IMR-90 (cell line): ENCODE results near the gene CNTLN. TPM values are rescaled to one million over a fixed set of nuclear protein-coding genes. Genes with fewer than 3 reads are reported as not detected.

Source experiments
- ATAC-seq: fragments of 200-7000 bp; cut with Tn5 transposase; 2 replicates; pipeline ENCODE4 v1.9.1; 2020; ENCODE audit warnings: low read depth, mild to moderate bottlenecking, moderate library complexity
- BruUV-seq: library from RNA; stranded (reverse); fragments of 400-500 nt; replicated peaks from 2 replicates; lab custom pipeline; 2021; lab: Mats Ljungman, UMichigan
- CTCF ChIA-PET: fragments of 300-600 bp; formaldehyde crosslinking; extraction: SDS; loops from one replicate; lab custom pipeline; 2021; ENCODE audit warnings: antibody characterized with exemption; lab: Yijun Ruan, JAX
- POLR2A ChIA-PET: fragments of 300-600 bp; sonication (Branson Sonifier 250); formaldehyde crosslinking; loops from one replicate; lab custom pipeline; 2022; ENCODE audit warnings: antibody characterized with exemption; ENCODE audit not compliant: unreplicated experiment; lab: Charles Lee
- DNase-seq: peaks from one replicate; pipeline ENCODE4 v3.0.0; 2013
- H2AFZ ChIP-seq: replicated peaks from 2 replicates; pipeline ENCODE3; 2013; ENCODE audit warnings: low read length, mild to moderate bottlenecking; ENCODE audit not compliant: poor library complexity
- H2AK5ac ChIP-seq: 2 replicates; pipeline ENCODE4 v1.6.1; 2013; ENCODE audit warnings: low read depth, low read length, inconsistent platforms
- H2AK9ac ChIP-seq: replicated peaks from 2 replicates; pipeline ENCODE3; 2013; ENCODE audit warnings: mild to moderate bottlenecking, low read depth, low read length, moderate library complexity; ENCODE audit not compliant: poor library complexity
- H2BK120ac ChIP-seq: 2 replicates; pipeline ENCODE4 v1.6.1; 2013; ENCODE audit warnings: low read depth, low read length, inconsistent platforms
- H2BK15ac ChIP-seq: 3 replicates; pipeline ENCODE4 v1.6.1; 2013; ENCODE audit warnings: low read depth, low read length, inconsistent platforms
- H2BK20ac ChIP-seq: 2 replicates; pipeline ENCODE4 v1.6.1; 2013; ENCODE audit warnings: low read depth, mild to moderate bottlenecking, inconsistent platforms, low read length, moderate library complexity
- H2BK5ac ChIP-seq: 2 replicates; pipeline ENCODE4 v1.6.1; 2013; ENCODE audit warnings: mild to moderate bottlenecking, low read depth, low read length, inconsistent platforms; ENCODE audit not compliant: poor library complexity, severe bottlenecking
- H3K14ac ChIP-seq: replicated peaks from 2 replicates; pipeline ENCODE4 v1.6.1; 2013; ENCODE audit warnings: low read depth, low read length, inconsistent platforms
- H3K18ac ChIP-seq: 2 replicates; pipeline ENCODE4 v1.6.1; 2013; ENCODE audit warnings: low read depth, low read length, control low read depth
- H3K23ac ChIP-seq: 2 replicates; pipeline ENCODE4 v1.6.1; 2013; ENCODE audit warnings: low read depth, low read length, inconsistent platforms
- H3K27ac ChIP-seq: 2 replicates; pipeline ENCODE4 v1.5.1; 2013; ENCODE audit warnings: mild to moderate bottlenecking, control low read depth, low read length; ENCODE audit not compliant: insufficient read depth
- H3K27me3 ChIP-seq: 2 replicates; pipeline ENCODE4 v1.6.1; 2013; ENCODE audit warnings: low read length; ENCODE audit not compliant: control insufficient read depth, insufficient read depth
- H3K36me3 ChIP-seq: 2 replicates; pipeline ENCODE4 v1.6.1; 2013; ENCODE audit warnings: low read length, mixed read lengths; ENCODE audit not compliant: control insufficient read depth, insufficient read depth
- H3K4ac ChIP-seq: 2 replicates; pipeline ENCODE4 v1.6.1; 2013; ENCODE audit warnings: low read depth, low read length, inconsistent platforms
- H3K4me1 ChIP-seq: 2 replicates; pipeline ENCODE4 v1.6.1; 2013; ENCODE audit warnings: low read length, mixed read lengths; ENCODE audit not compliant: control insufficient read depth, insufficient read depth
- H3K4me2 ChIP-seq: 2 replicates; pipeline ENCODE4 v1.6.1; 2013; ENCODE audit warnings: low read depth, mild to moderate bottlenecking, control low read depth, low read length, moderate library complexity
- H3K4me3 ChIP-seq: 2 replicates; pipeline ENCODE4 v1.5.1; 2013; ENCODE audit warnings: low read depth, mild to moderate bottlenecking, control low read depth, low read length, moderate library complexity; ENCODE audit not compliant: insufficient read depth
- H3K56ac ChIP-seq: 2 replicates; pipeline ENCODE4 v1.6.1; 2013; ENCODE audit warnings: low read length, inconsistent platforms; ENCODE audit not compliant: insufficient read depth; ENCODE audit errors: extremely low read depth
- H3K79me1 ChIP-seq, 2 experiments: 2 replicates each; pipeline ENCODE4 v1.6.1; 2013; ENCODE audit warnings: low read length in 2 of 2, inconsistent platforms in 1 of 2, low read depth in 1 of 2
- H3K9ac ChIP-seq: 2 replicates; pipeline ENCODE4 v1.6.1; 2013; ENCODE audit warnings: low read depth, low read length, control low read depth
- H3K9me1 ChIP-seq: 2 replicates; pipeline ENCODE4 v1.6.1; 2013; ENCODE audit warnings: low read length, inconsistent platforms; ENCODE audit not compliant: insufficient read depth
- H3K9me3 ChIP-seq: 2 replicates; pipeline ENCODE4 v1.6.1; 2013; ENCODE audit warnings: low read length; ENCODE audit not compliant: control insufficient read depth, insufficient read depth
- H4K20me1 ChIP-seq: 2 replicates; pipeline ENCODE4 v1.6.1; 2013; ENCODE audit warnings: low read length, inconsistent platforms; ENCODE audit not compliant: insufficient read depth
- H4K5ac ChIP-seq: 2 replicates; pipeline ENCODE4 v1.6.1; 2013; ENCODE audit warnings: mild to moderate bottlenecking, low read depth, low read length, control low read depth
- H4K8ac ChIP-seq, 2 experiments: 2 replicates each; pipeline ENCODE4 v1.6.1; 2013; ENCODE audit warnings: low read depth in 2 of 2, low read length in 2 of 2, control low read depth in 1 of 2, inconsistent platforms in 1 of 2
- H4K91ac ChIP-seq: 2 replicates; pipeline ENCODE4 v1.6.1; 2013; ENCODE audit warnings: low read depth, low read length, inconsistent platforms; ENCODE audit not compliant: insufficient read depth
- CHD1 ChIP-seq: IDR thresholded peaks from 2 replicates; pipeline ENCODE4 v1.6.1; 2012; ENCODE audit warnings: low read depth, low read length, improper control_type of control experiment
- FOS ChIP-seq: fragments of 150-350 bp; IDR thresholded peaks from 2 replicates; pipeline ENCODE4 v1.6.1; 2016; ENCODE audit warnings: low read depth, low read length
- MAZ ChIP-seq: IDR thresholded peaks from 2 replicates; pipeline ENCODE4 v1.6.1; 2012; ENCODE audit warnings: low read depth, mild to moderate bottlenecking, low read length, improper control_type of control experiment, moderate library complexity, borderline replicate concordance
- RAD21 ChIP-seq: IDR thresholded peaks from 2 replicates; pipeline ENCODE4 v1.6.1; 2012; ENCODE audit warnings: low read length, improper control_type of control experiment
- RCOR1 ChIP-seq: IDR thresholded peaks from 2 replicates; pipeline ENCODE4 v1.6.1; 2012; ENCODE audit warnings: mild to moderate bottlenecking, low read length, improper control_type of control experiment; ENCODE audit not compliant: insufficient replicate concordance
- WGBS, 2 experiments: methylation state at CpG; one replicate each; pipeline versions ENCODE4 v1.1.5 to v1.1.7; 2013; ENCODE audit warnings: missing lambda C conversion rate in 2 of 2; ENCODE audit not compliant: insufficient read length in 1 of 2; ENCODE audit errors: extremely low coverage in 2 of 2; 5-methylcytosine and 5-hydroxymethylcytosine counted together
- dilution Hi-C: fragments of 300-500 bp; cut with HindIII; formaldehyde crosslinking; loops from one replicate; pipeline ENCODE4 v1.14.3; 2018; ENCODE audit warnings: low sequenced_read_pairs; ENCODE audit not compliant: unreplicated experiment
- in situ Hi-C: fragments of 300-500 bp; cut with MboI; formaldehyde crosslinking; loops from 3 replicates; pipeline ENCODE4 v1.14.3; 2019; ENCODE audit warnings: low sequenced_read_pairs, inconsistent platforms, mixed read lengths
- intact Hi-C: fragments of 100-400 bp; cut with micrococcal nuclease; formaldehyde crosslinking; loops from 2 replicates; pipeline ENCODE4 v1.10.0; 2022
- polyA plus RNA-seq, 3 experiments: library from polyadenylated mRNA; depleted of rRNA; stranded (reverse); fragments of >200 nt; gene quantifications; 2 replicates each; pipeline ENCODE4 v1.2.3, GENCODE V29; 2012; ENCODE audit warnings: low replicate concordance in 1 of 3
- total RNA-seq: library from RNA; depleted of rRNA; stranded (reverse); fragments of >200 nt; gene quantifications from 2 replicates; pipeline ENCODE4 v1.2.3, GENCODE V29; 2012
- TF ChIP-seq, protein P1 (sequence below): conservative IDR thresholded peaks from 2 replicates; pipeline ENCODE4 v1.5.1; 2012; ENCODE audit warnings: mild to moderate bottlenecking, low read depth, low read length, improper control_type of control experiment

CNTLN gene
- total and polyA plus RNA-seq, 2 of the 4 experiments (the other 2 are of a cell fraction): 3.8 to 5.9 TPM

DNA sequence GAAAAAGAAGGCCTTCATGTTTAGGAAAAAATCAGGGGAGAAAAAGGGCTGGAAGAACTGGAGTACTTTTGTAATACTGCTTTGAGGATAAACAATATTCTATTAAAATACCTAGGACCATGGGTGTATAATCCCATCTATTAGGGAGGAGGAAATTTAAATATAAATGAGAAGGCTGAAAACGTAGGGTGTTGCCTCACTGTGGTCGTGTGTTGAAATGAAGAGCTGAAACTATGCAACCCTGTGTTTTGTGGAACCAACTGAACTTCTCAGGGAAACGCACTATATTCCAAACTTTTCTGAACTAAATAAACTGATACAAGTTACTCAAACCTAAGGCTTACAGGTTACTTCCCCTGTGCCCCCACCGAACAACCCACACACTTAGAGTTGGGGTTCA is 4.5 kb upstream of the CNTLN start:
- Histone ChIP-seq H4K5ac (no peak overlapping the region), H3K4me2 (no peak overlapping the region), H3K9me3 (no peaks in the 10 kb centered on the region), H3K79me1 (peaks cover 0 to 4% of the 10 kb centered on the region in 2 experiments; a peak in 2 of 4 replicates), H3K14ac (no peak overlapping the region), H3K4me3 (no peak overlapping the region), H3K36me3 (no peaks in the 10 kb centered on the region), H4K20me1 (no peaks in the 10 kb centered on the region), H4K91ac (no peak overlapping the region), H2AK9ac (no peak overlapping the region), H3K56ac (no peak overlapping the region), H3K27me3 (no peaks in the 10 kb centered on the region; the same call in 1 of the 2 replicates), H3K27ac (no peak overlapping the region), H3K9me1 (peaks cover 4% of the 10 kb centered on the region; the same call in 1 of the 2 replicates), H3K4ac (no peak overlapping the region), H3K18ac (no peak overlapping the region), H2AFZ (no peak overlapping the region), H2BK20ac (no peak overlapping the region), H3K4me1 (peaks cover 4% of the 10 kb centered on the region), H2AK5ac (no peak overlapping the region), H2BK5ac (no peak overlapping the region), H2BK15ac (no peak overlapping the region), H2BK120ac (no peak overlapping the region), H4K8ac (no peak overlapping the region), H3K9ac (no peak overlapping the region), H3K23ac (no peak overlapping the region)
- in situ Hi-C loops: no loop called here
- WGBS, 2 experiments: no CpG with 5 or more reads among the region's 4 CpGs
- POLR2A ChIA-PET: no interaction called here
- dilution Hi-C loops: no loop called here
- BruUV-seq: no TSS peak
- CTCF ChIA-PET: no interaction called here
- ATAC-seq (no peak), DNase-seq (no peak)
- TF ChIP-seq RAD21 (no peak), MAZ (no peak), CHD1 (no peak), RCOR1 (no peak), FOS (no peak)
- TF ChIP-seq, protein P1, sequence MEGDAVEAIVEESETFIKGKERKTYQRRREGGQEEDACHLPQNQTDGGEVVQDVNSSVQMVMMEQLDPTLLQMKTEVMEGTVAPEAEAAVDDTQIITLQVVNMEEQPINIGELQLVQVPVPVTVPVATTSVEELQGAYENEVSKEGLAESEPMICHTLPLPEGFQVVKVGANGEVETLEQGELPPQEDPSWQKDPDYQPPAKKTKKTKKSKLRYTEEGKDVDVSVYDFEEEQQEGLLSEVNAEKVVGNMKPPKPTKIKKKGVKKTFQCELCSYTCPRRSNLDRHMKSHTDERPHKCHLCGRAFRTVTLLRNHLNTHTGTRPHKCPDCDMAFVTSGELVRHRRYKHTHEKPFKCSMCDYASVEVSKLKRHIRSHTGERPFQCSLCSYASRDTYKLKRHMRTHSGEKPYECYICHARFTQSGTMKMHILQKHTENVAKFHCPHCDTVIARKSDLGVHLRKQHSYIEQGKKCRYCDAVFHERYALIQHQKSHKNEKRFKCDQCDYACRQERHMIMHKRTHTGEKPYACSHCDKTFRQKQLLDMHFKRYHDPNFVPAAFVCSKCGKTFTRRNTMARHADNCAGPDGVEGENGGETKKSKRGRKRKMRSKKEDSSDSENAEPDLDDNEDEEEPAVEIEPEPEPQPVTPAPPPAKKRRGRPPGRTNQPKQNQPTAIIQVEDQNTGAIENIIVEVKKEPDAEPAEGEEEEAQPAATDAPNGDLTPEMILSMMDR: no peak
- intact Hi-C loops: no loop called here
